NB4 (cell line): ENCODE data around the gene THRAP3.

Experiments used
- DNase-seq: peaks from one replicate; pipeline ENCODE4 v3.0.0; 2010; ENCODE audit warnings: low read depth
- H3K4me3 ChIP-seq: one replicate; pipeline ENCODE4 v1.5.1; 2011; ENCODE audit warnings: mild to moderate bottlenecking, low read depth, low read length, moderate library complexity
- CTCF ChIP-seq: IDR thresholded peaks from one replicate; pipeline ENCODE4 v1.5.1; 2012; ENCODE audit warnings: low read depth, low read length
- MAX ChIP-seq: IDR thresholded peaks from 2 replicates; pipeline ENCODE4 v1.6.1; 2011; ENCODE audit warnings: low read depth, low read length
- MYC ChIP-seq: IDR thresholded peaks from 2 replicates; pipeline ENCODE4 v1.6.1; 2011; ENCODE audit warnings: low read depth, low read length
- POLR2A ChIP-seq: IDR thresholded peaks from 2 replicates; pipeline ENCODE4 v1.6.1; 2011; ENCODE audit warnings: mild to moderate bottlenecking; ENCODE audit not compliant: insufficient read length; ENCODE audit errors: extremely low read depth

THRAP3 gene

DNA sequence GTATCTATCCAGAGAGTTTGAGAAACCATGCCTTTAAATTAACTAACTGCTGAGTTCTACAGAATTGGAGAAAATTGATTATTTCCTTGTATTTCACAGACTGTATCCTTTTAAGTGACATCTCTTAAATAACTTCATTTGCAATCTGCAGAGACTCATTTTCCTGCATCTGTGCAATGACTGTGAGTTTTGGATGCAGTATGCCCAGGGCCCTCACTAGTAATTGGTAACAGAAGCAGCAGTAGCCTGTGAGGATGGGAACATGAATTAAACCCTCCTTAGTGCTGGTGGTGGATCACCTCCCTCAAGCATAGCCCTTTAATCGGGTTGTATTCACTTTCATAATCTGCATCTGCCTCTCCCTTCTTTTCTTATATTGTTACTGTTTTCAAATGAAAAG, 60.3 kb downstream of the THRAP3 start:
- no peak for DNase-seq
- no peak for TF ChIP-seq CTCF
- TF ChIP-seq POLR2A, result no peak
- no peak for TF ChIP-seq MYC
- TF ChIP-seq MAX, result no peak
- no peak overlapping the region for H3K4me3 ChIP-seq

DNA sequence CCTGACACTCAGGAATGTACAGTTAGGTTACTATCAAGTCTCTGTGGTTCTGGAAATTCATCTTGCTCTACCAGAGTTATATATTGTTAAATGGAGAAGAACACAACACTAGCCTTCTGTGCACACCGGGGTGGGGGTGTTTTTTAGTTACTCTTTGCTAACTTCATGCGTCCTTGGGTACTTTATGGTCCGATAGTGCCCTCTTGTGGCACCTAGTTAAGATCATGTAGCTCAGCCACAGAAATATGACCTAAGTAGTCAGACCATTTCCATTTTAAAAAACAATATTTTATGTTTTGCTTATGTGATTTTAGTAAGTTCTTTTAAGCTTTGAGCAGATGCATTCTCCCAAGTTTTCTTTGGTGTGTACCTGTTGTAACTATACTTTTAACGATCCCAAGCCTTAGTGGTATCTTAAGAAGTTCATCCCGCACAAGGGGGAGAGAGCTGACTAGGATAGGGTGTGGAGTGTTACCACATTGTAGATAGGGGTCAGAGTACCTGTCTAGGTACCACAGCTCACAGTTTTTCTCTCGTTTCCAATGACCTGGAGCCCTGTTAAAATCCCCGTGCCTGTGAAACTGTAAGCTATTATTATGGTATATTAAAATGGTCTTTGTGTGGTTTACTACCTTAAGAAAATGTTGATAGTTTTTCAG, 61.3 kb downstream of the THRAP3 start:
- DNase-seq, result peak; percentile 87
- no peak overlapping the region for H3K4me3 ChIP-seq
- TF ChIP-seq MAX (no peak), POLR2A (no peak), CTCF (peak; percentile 55), MYC (no peak)

- TF ChIP-seq MAX (no peak), CTCF (no peak), MYC (no peak), POLR2A (no peak)
- no peak overlapping the region for H3K4me3 ChIP-seq
- no peak for DNase-seq
These were observed 62.6 kb downstream of the THRAP3 start for GRCh38 chr1:36286802-36287201.

DNA sequence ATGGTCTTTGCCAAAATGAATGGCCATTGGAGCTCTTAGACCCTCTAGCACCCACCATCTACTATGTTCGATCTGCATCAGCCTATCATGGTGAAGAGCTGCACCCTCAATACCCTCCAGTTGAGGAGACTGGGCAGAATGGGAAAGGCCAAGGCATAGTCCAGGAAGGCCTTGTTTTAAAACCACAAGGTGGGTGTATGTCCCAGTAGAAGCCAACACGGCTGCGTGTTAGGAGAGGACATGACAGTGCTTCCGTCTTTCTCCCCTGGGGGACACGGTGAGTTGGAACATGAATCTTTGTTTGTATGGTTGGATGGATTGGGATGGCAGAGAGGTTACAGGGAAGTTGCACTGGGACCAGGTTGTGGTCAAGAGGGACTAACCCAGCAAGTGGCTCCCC, 63.4 kb downstream of the THRAP3 start:
- TF ChIP-seq MAX (no peak), POLR2A (no peak), CTCF (no peak), MYC (no peak)
- DNase-seq, result no peak
- H3K4me3 ChIP-seq, result no peak overlapping the region

DNA sequence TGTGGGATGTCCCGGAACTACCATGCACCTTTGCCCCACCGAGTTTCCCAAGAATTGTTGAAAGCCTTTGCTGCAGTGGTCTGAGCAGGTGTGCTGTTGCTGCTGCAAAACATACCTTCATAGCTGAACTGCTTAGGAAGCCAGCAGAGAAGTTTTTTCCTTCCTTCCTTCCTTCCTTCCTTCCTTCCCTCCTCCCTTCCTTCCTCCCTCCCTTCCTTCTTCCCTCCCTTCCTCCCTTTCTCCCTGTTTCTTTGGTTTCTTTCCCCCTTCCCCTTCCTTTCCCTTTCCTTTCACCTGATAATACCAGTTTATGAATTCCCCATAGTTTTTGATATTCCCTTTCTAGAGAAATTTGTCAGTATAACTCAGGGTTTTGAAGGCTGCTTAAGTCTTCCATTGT, 71.1 kb downstream of the THRAP3 start:
- TF ChIP-seq MYC, result no peak
- no peak for TF ChIP-seq CTCF
- TF ChIP-seq POLR2A, result no peak
- no peak for TF ChIP-seq MAX
- H3K4me3 ChIP-seq, result no peak overlapping the region
- DNase-seq, result no peak

GRCh38 chr1:36297062-36297461, 72.8 kb downstream of the THRAP3 start:
- no peak overlapping the region for H3K4me3 ChIP-seq
- DNase-seq, result no peak
- TF ChIP-seq POLR2A, result no peak
- TF ChIP-seq MAX, result no peak
- TF ChIP-seq MYC, result no peak
- no peak for TF ChIP-seq CTCF
